ENCODE data around the gene RMND5A. TPM values are rescaled to one million over a fixed set of nuclear protein-coding genes. Genes with fewer than 3 reads are reported as not detected.
A peak's percentile ranks its signal among the peaks of the same experiment; 100 is the strongest.

RMND5A gene
- total RNA-seq, 2 experiments from 2014 or later = 56.5 to 57.3 TPM

GRCh38 chr2:86809481-86810121 is 89.5 kb downstream of the RMND5A start:
- intact Hi-C loops (cut with micrococcal nuclease) = no loop called here
- no peaks in the 10 kb centered on the region for H3K27me3 Mint-ChIP-seq
- H3K9me3 Mint-ChIP-seq = peaks cover 1% of the 10 kb centered on the region
- ChIA-PET POLR2A (interaction anchor here (0.6 to 7.2 kb wide), 11 partner anchors 15 to 106 kb away, joined by 3 to 156 read pairs (median 5); partner anchors contain the start of gene CD8A), CTCF (interaction anchor here (0.7 to 3.4 kb wide), 11 partner anchors 9 to 56 kb away, joined by 3 to 37 read pairs (median 8); partner anchors contain the start of gene CD8A)
- peaks cover 64% of the 10 kb centered on the region for H3K36me3 Mint-ChIP-seq (ENCODE audit: low read depth)
- ATAC-seq = no peak
- peaks cover 46% of the 10 kb centered on the region for H3K4me1 Mint-ChIP-seq (ENCODE audit: low read depth)
- peak overlapping the region; percentile 87 for H3K4me3 Mint-ChIP-seq
- no peak for TF ChIP-seq CTCF (IDR thresholded peaks at IDR 0.05)
- peak overlapping the region; percentile 90 for H3K27ac Mint-ChIP-seq
- DNase-seq = peak; percentile 69

- Mint-ChIP-seq H3K27me3 (no peaks in the 10 kb centered on the region), H3K4me1 (ENCODE audit: low read depth) (peaks cover 83% of the 10 kb centered on the region), H3K4me3 (peak overlapping the region; percentile 32), H3K9me3 (peaks cover 1% of the 10 kb centered on the region), H3K36me3 (ENCODE audit: low read depth) (peaks cover 71% of the 10 kb centered on the region), H3K27ac (peak overlapping the region; percentile 87)
- no peak for TF ChIP-seq CTCF (IDR thresholded peaks at IDR 0.05)
- intact Hi-C loops (cut with micrococcal nuclease) = no loop called here
- ChIA-PET CTCF (interaction anchor here (1.1 kb wide), 1 partner anchor 51 kb away, joined by 4 read pairs; no protein-coding TSS in a partner anchor), POLR2A (interaction anchor here (0.6 to 5.2 kb wide), 6 partner anchors 9 to 42 kb away, joined by 3 to 69 read pairs (median 3); no protein-coding TSS in a partner anchor)
- ATAC-seq (peak; percentile 82), DNase-seq (peak; percentile 51)
Measured at GRCh38 chr2:86815611-86816010, 95.5 kb downstream of the RMND5A start.

- ATAC-seq = no peak
- ChIA-PET CTCF (interaction anchor here (1.0 to 2.4 kb wide), 4 partner anchors 9 to 39 kb away, joined by 3 to 8 read pairs (median 3); no protein-coding TSS in a partner anchor), POLR2A (interaction anchor here (0.7 to 12.6 kb wide), 6 partner anchors 11 to 73 kb away, joined by 3 to 129 read pairs (median 4); partner anchors contain the start of gene CD8A)
- Mint-ChIP-seq H3K27me3 (no peaks in the 10 kb centered on the region), H3K4me1 (ENCODE audit: low read depth) (peaks cover 86% of the 10 kb centered on the region), H3K9me3 (peaks cover 5% of the 10 kb centered on the region), H3K4me3 (peak overlapping the region; percentile 23), H3K27ac (peak overlapping the region; percentile 97), H3K36me3 (ENCODE audit: low read depth) (peaks cover 59% of the 10 kb centered on the region)
- intact Hi-C loops (cut with micrococcal nuclease) = no loop called here
- DNase-seq = no peak
- no peak for TF ChIP-seq CTCF (IDR thresholded peaks at IDR 0.05)
Measured at GRCh38 chr2:86818114-86818801, 98.2 kb downstream of the RMND5A start.

GRCh38 chr2:86818957-86819356 is 98.9 kb downstream of the RMND5A start:
- Mint-ChIP-seq H3K4me3 (peak overlapping the region; percentile 23), H3K27ac (peak overlapping the region; percentile 97)
- no peak for TF ChIP-seq CTCF (IDR thresholded peaks at IDR 0.05)

More at GRCh38 chr2:86818957-86819356, 98.9 kb downstream of the RMND5A start:
- H3K36me3 Mint-ChIP-seq (ENCODE audit: low read depth) = peaks cover 52% of the 10 kb centered on the region
- peaks cover 85% of the 10 kb centered on the region for H3K4me1 Mint-ChIP-seq (ENCODE audit: low read depth)
- no peaks in the 10 kb centered on the region for H3K27me3 Mint-ChIP-seq
- no peak for ATAC-seq
- CTCF ChIA-PET = interaction anchor here (1.0 to 2.4 kb wide), 4 partner anchors 10 to 39 kb away, joined by 3 to 8 read pairs (median 3); no protein-coding TSS in a partner anchor
- peaks cover 5% of the 10 kb centered on the region for H3K9me3 Mint-ChIP-seq
- intact Hi-C loops (cut with micrococcal nuclease) = no loop called here
- POLR2A ChIA-PET = interaction anchor here (0.7 to 12.6 kb wide), 6 partner anchors 11 to 73 kb away, joined by 3 to 129 read pairs (median 4); partner anchors contain the start of gene CD8A
- no peak for DNase-seq
